ENCODE results near the gene PPM1M.

The PPM1M gene, protein sequence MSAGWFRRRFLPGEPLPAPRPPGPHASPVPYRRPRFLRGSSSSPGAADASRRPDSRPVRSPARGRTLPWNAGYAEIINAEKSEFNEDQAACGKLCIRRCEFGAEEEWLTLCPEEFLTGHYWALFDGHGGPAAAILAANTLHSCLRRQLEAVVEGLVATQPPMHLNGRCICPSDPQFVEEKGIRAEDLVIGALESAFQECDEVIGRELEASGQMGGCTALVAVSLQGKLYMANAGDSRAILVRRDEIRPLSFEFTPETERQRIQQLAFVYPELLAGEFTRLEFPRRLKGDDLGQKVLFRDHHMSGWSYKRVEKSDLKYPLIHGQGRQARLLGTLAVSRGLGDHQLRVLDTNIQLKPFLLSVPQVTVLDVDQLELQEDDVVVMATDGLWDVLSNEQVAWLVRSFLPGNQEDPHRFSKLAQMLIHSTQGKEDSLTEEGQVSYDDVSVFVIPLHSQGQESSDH

DNA sequence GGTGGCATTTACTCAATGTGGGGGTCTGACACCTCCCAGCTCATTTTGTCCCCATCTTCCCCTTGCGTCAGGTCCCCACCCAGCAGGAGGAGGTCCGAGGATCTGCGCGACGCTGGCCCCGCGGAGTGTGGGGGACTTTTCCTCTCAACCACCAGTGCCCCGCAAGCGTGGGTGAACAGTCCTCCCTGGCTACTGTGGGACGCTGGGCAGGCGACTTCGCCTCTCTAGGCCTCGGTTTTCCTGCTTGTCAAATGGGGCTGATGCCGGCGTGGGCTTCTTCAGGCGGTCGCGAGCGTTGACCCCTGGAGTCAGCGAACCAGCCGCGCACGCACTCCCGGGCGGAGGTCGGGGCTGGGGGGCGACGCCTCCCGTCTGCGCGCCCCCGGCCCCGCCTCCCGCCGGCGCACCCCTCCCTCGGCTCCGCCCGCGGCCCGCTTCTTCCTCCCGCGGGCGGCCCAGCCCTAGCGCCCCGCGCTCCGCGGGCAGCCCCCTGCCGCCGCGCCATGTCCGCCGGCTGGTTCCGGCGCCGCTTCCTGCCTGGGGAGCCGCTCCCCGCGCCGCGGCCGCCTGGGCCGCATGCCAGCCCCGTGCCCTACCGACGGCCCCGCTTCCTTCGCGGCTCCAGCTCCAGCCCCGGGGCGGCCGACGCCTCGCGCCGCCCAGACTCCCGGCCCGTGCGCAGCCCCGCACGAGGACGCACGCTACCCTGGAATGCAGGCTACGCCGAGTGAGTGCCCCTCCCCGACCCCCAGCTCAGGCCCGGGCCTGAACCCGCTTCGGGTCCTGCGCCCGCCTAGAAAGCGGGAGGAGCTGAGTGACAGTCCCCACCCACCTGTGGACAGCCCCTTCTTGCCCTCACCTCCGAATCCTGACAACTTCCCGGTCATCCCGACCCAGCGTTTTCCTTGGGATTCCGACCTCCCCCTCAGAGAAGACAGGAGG is at the start of gene PPM1M:
TSS of gene PPM1M (plus strand) at position 438 of the 942 bp plus-strand sequence. CDS start at position 504, 66 bp downstream.
- H3K27ac ChIP-seq, result peak within 1 kb of the TSS; percentile 51
- TF ChIP-seq, protein P1, sequence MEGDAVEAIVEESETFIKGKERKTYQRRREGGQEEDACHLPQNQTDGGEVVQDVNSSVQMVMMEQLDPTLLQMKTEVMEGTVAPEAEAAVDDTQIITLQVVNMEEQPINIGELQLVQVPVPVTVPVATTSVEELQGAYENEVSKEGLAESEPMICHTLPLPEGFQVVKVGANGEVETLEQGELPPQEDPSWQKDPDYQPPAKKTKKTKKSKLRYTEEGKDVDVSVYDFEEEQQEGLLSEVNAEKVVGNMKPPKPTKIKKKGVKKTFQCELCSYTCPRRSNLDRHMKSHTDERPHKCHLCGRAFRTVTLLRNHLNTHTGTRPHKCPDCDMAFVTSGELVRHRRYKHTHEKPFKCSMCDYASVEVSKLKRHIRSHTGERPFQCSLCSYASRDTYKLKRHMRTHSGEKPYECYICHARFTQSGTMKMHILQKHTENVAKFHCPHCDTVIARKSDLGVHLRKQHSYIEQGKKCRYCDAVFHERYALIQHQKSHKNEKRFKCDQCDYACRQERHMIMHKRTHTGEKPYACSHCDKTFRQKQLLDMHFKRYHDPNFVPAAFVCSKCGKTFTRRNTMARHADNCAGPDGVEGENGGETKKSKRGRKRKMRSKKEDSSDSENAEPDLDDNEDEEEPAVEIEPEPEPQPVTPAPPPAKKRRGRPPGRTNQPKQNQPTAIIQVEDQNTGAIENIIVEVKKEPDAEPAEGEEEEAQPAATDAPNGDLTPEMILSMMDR (conservative IDR thresholded peaks at IDR 0.05), result no peak
- TF ChIP-seq ZFX (IDR thresholded peaks at IDR 0.05), result peak; percentile 66; the same call in 1 of the 2 replicates

DNA sequence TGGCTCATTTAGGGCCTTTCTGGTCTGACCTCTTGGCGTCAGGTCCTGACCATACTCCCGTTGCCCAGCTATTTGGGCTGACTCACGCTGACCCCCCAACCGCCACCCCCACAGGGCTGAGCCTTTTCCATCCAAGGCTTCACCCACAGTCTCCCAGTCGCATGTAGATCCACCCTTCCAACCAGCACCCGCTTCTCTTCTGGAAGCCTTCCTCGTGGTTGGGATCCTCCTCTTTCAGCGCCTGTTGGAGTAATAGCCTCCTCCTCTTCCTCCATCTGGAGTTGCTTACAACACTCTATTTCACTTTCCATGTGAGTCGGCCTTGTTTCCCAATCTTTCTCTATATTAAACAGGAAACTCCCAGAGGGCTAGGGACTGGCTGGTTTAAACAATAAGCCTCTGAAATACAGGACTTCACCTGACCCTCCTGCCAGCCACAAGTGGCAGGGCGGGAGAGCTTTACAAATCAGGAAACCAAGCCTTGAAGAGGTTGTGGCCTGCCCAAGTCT is 49.7 kb upstream of the PPM1M start:
- no peak for TF ChIP-seq ZFX (IDR thresholded peaks at IDR 0.05)
- TF ChIP-seq, protein P1 (conservative IDR thresholded peaks at IDR 0.05), result no peak
- H3K27ac ChIP-seq, result no peak overlapping the region

DNA sequence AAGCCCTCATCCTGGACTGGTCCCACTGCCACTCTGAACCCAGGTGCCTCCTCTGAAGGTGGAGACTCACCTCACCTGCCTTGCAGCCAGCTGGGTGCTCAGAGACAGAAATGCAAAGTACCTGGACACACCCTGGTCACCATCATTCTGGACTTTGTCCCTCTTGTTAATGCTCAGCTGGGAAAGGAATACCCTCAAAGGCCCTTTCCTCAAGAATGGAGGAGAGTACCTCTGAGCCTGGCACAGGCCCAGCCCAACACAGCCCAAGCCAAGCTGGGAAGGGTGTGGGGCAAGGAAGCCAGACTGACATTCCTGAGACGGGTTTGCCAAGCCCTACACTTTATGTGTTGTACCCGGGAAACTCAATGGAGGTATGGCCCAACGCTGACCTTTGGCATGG is 48.6 kb upstream of the PPM1M start:
- no peak for TF ChIP-seq ZFX (IDR thresholded peaks at IDR 0.05)
- TF ChIP-seq, protein P1 (conservative IDR thresholded peaks at IDR 0.05), result no peak
- no peak overlapping the region; the same call in 1 of the 2 replicates for H3K27ac ChIP-seq

DNA sequence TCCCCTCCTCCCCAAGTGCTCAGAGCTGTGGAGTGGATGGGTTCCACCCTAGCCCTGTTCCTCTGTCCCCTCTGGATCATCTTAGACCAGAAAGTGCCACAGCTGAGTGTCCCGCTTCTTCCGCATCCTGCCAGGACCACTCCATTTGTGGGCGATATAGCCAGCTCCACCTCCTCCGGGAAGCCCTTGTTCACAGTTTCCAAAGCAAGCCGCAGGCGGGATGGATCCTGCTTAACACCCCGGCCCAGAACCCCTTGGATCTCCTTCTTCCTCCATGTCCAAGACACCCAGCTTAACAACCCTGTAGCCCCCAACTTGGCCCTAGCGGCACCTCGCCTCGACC is 48.1 kb upstream of the PPM1M start:
- TF ChIP-seq ZFX (IDR thresholded peaks at IDR 0.05), result no peak
- TF ChIP-seq, protein P1 (conservative IDR thresholded peaks at IDR 0.05), result no peak
- peak overlapping the region; percentile 83 for H3K27ac ChIP-seq

DNA sequence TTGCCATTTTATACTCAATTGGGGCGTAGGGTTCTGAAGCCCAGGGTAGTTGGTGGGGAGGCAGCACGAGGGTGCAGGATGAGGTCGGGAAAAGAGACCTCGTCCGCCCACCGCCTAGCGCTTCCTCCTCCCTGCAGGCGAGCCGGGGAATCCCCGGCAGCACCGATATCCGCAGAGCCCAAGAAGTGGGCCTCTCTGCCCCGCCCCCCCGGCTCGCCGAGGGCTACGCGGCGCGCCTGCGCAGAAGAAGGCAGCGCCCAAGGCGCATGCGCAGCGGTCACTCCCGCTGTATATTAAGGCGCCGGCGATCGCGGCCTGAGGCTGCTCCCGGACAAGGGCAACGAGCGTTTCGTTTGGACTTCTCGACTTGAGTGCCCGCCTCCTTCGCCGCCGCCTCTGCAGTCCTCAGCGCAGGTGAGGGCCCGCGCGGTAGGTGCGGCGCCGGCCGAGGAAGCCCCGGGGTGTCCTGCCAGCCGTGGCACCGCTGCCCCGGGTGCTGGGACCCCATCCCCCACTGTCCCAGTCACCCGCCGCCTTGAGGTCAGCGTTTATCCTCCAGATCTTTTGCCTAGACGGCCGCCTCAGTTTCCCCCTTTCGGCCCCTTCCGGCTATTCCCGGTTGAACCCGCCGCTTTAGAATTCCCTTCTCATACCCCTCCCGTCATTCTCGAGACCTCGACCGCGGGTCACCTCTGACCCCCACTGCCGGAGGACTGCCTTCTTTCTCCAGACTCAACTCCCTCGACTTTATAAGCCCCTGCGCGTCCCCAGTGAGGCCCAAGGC is 47.5 kb upstream of the PPM1M start, which contains the start of gene ALAS1:
TSS of gene ALAS1 (plus strand) at position 319 of the 784 bp plus-strand sequence. CDS start 1,082 bp downstream, outside the sequence.
- peak; percentile 44; the same call in 1 of the 2 replicates for TF ChIP-seq ZFX (IDR thresholded peaks at IDR 0.05)
- TF ChIP-seq, protein P1 (conservative IDR thresholded peaks at IDR 0.05), result no peak
- H3K27ac ChIP-seq, result peak within 1 kb of the TSS; percentile 83

DNA sequence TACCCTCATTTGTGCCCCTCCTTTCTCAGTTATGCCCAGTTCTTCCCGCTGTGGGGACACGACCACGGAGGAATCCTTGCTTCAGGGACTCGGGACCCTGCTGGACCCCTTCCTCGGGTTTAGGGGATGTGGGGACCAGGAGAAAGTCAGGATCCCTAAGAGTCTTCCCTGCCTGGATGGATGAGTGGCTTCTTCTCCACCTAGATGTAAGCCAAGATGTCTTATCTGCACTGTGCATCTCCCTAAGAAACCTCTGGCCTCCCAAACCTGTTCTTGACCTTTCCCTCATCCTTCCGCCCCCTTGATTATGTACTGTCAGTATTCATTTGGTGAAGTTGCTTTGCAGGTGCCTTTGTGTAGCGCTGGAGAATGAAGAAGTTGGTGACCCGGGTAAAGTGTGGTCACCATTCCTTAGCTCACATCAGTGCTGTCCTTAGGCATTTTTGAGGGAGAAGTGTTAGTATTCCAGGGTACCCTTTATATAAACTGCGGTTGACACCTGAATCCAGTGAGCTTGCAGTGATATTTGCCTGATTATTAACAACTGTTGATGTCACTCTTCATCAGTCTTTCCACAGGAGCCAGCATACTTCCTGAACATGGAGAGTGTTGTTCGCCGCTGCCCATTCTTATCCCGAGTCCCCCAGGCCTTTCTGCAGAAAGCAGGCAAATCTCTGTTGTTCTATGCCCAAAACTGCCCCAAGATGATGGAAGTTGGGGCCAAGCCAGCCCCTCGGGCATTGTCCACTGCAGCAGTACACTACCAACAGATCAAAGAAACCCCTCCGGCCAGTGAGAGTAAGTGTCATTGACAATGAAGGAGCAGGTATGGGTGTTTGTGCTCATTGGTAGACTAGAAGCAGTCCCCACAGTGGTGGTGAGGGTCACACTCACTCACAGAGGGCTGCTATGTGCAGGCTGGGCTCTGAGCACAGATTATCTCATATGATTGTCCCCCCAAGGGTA is 46.6 kb upstream of the PPM1M start:
- H3K27ac ChIP-seq, result peak overlapping the region; percentile 83

More for the DNA sequence above, 46.6 kb upstream of the PPM1M start:
- TF ChIP-seq, protein P1 (conservative IDR thresholded peaks at IDR 0.05), result no peak
- no peak for TF ChIP-seq ZFX (IDR thresholded peaks at IDR 0.05)

Measured in C4-2B (cell line).